Stimulated activated CD8-positive, alpha-beta memory T cell treated with anti-CD3 and anti-CD28 coated beads, Interleukin-7, amount 100 ng/mL, for 1 hour (primary cell): ENCODE results near the gene COL1A2.

Experiments
- DNase-seq, 2 donors: peaks; one replicate each; pipeline ENCODE4 v3.0.0-alpha.2; 2020; ENCODE audit warnings: low read depth in 2 of 2

The COL1A2 gene

DNA sequence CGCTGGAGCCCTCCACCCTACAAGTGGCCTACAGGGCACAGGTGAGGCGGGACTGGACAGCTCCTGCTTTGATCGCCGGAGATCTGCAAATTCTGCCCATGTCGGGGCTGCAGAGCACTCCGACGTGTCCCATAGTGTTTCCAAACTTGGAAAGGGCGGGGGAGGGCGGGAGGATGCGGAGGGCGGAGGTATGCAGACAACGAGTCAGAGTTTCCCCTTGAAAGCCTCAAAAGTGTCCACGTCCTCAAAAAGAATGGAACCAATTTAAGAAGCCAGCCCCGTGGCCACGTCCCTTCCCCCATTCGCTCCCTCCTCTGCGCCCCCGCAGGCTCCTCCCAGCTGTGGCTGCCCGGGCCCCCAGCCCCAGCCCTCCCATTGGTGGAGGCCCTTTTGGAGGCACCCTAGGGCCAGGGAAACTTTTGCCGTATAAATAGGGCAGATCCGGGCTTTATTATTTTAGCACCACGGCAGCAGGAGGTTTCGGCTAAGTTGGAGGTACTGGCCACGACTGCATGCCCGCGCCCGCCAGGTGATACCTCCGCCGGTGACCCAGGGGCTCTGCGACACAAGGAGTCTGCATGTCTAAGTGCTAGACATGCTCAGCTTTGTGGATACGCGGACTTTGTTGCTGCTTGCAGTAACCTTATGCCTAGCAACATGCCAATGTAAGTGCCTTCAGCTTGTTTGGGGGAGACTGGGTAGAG lies at the start of gene COL1A2:
Gene COL1A2 (plus strand): TSS at position 459 of the 704 bp plus-strand sequence. CDS start 137 bp downstream, at position 596.
- no peak for DNase-seq

GRCh38 chr7:94345907-94346306 lies 48.8 kb upstream of the COL1A2 start:
- DNase-seq: no peak

- DNase-seq: no peak
Observed at GRCh38 chr7:94348142-94348541, 46.6 kb upstream of the COL1A2 start.

GRCh38 chr7:94350734-94351133 lies 44.0 kb upstream of the COL1A2 start:
- no peak for DNase-seq

GRCh38 chr7:94351703-94352102 lies 43.0 kb upstream of the COL1A2 start:
- DNase-seq: no peak

DNA sequence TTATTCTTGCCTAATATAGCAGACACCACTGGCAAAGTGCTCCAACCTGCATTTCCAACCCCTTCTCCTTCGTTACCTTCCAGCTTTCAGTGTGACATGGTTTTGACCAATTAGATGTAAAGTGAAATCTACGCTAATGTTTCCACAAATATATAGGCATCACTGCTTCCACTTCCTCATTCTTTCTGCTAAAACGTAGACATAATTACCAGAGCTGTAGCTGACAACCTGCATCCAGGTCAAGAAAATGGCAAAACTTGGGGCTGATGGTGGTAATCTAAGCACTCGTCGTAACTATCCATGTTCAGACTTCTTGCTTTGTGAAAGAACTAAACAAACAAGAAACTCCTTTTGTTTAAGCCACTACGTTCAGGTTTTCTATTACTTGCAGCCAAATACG lies 41.8 kb upstream of the COL1A2 start:
- no peak for DNase-seq

DNA sequence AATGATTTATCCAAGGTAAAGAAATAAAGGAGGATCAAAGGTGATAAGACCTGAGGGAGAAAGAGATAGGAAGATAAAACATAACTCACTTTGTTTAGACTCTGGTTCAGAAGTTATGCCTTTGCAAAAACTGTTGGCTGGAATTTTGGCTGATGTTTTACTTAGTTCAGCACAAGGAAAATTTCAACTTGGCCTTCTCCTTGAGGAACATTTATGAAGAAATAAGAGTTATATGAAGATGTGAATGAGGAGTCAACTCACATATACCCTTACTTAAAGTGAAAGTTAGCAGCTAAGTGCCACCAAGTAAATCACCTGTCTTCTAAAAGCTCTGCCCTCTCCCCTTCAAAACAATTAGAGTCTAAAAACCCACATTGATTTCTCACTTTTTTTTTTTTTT lies 39.7 kb upstream of the COL1A2 start:
- no peak for DNase-seq

- DNase-seq: no peak
Observed at GRCh38 chr7:94355454-94355853, 39.2 kb upstream of the COL1A2 start.

- DNase-seq: no peak
Observed at GRCh38 chr7:94357076-94357475, 37.6 kb upstream of the COL1A2 start.

DNA sequence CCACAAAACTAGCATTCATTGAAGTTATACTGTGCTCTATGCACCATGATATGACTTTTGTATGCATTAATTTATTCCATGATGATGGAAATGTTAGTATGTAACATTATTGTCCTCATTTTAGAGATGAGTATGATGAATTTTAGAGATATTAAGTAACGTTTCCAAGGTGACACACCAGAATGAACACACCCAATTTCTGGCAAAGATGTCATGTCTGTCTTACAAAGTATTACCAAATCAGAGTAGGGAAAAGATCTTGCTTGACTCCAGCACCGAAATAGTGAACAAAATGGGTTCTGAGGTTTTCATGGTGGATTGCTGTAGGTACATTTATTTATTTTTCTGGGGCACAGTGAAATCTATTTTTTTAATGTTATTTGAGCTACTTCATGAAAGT lies 33.8 kb upstream of the COL1A2 start:
- no peak for DNase-seq

DNA sequence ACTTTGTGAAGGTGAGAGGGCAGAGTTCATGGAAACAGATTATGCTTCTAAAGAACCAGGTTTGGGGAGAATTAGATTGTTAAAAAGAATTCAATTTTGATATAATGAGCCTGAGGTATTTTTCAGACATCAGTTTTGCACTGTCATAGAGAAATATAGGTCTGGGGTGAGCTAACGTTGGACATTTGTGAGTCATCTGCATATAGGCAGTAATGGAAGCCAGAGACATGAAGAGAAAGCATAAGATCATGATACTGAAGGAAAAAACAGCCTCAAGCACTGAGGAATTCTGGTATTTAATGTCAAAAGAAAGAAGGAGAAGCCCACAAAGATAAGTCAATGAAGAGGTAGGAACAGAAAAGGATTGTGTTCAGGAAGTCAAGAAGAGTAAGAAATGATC lies 32.4 kb upstream of the COL1A2 start:
- no peak for DNase-seq

- DNase-seq: no peak
Observed at GRCh38 chr7:94364816-94365215, 29.9 kb upstream of the COL1A2 start.

DNA sequence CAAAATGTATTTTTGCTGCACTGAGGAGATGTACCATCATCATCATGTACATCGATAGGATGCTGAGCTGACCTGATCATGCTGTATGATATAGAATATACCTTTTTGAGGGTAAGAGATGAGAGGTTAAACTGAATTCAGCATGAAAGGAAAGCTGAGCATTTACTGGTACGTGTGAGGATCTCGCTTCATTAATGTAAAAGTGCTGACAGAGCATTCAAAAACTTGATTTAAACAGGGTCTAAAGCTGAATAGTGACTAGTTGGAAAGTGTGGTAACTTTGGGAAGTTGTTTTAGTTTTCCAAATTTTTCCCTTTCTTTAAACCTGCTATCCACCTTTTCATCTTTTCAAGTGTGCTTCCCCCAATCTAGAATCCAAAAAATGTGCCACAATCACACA lies 28.5 kb upstream of the COL1A2 start:
- no peak for DNase-seq

GRCh38 chr7:94366832-94367231 lies 27.9 kb upstream of the COL1A2 start:
- no peak for DNase-seq

GRCh38 chr7:94367949-94368348 lies 26.7 kb upstream of the COL1A2 start:
- DNase-seq: no peak

DNA sequence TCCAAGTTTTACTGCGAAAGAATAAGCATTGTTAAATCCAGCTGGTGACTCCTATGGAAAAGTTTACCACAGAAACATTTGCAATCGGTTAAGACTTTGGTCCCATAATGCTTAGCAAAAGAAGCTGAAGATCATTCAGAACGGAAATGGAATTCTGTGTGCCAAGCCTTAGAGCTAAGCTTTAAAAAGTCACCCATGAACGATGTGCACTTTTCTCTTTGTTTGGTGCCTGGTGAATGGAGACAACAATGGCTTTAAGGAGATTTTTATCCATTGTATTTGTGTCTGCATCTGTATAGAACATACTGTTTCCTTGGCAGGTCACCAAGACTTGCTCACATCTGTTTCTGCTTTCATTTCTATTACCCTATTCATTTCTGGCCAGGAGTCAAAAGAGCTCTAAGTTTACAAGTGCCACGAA lies 26.3 kb upstream of the COL1A2 start:
- no peak for DNase-seq

DNA sequence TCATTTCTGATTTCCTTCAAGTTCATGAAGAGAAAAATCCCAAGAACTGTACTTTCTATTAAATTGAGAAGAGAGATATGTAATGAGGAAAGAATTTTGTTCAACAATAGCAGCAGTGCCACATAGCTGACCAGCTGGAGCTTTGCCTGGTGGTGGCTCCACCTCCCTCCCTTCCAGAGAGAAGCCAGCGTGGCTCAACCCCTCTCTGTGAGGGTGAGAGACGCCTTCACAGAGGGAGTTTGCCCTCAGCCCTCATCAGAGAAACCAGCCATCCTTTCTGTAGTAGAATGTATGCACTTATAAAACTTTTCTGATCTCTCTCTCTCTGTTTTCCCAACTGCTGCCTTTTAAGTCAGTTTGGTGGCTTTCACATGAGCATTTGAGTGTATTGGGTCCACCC lies 20.5 kb upstream of the COL1A2 start:
- no peak for DNase-seq

DNA sequence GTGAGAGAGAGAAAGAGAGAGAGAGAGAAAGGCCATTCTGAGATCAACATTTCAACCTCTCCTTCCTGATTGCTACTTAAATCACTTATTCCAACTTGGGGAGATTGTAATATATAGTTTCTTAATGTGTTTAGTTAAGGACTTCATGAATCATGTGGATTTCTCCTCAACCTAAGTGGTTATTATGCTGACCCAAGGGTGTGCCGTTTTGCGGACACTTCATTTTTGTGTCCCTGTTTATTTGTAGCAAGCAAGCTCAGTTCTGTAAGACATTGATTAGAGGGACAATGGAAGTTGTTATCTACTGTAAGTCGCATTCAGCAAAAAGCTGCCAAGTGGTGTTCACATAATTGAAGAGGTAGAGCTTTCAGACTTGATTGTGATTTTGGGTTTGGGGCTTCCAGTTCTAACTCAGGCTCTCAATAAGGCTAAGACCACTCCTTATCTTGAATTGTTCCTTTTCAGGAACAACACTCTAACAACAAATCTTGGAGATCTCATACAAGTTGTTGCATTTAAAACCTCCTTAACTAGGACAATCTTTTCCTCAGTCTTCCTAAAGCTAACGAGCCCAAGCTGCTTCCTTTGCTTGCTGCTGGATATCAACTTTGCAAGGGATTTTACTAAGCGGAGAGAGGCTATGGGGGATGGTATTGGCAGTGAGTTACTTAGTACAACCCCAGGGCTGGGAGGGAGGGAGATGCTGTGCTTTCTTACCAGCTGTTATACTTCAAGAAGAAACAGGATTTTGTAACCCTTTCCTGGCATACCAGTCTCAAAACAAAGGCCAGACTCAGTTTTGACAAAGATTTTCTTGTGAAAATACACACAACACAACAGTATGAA lies 19.8 kb upstream of the COL1A2 start:
- no peak for DNase-seq

GRCh38 chr7:94375691-94376090 lies 19.0 kb upstream of the COL1A2 start:
- DNase-seq: no peak

DNA sequence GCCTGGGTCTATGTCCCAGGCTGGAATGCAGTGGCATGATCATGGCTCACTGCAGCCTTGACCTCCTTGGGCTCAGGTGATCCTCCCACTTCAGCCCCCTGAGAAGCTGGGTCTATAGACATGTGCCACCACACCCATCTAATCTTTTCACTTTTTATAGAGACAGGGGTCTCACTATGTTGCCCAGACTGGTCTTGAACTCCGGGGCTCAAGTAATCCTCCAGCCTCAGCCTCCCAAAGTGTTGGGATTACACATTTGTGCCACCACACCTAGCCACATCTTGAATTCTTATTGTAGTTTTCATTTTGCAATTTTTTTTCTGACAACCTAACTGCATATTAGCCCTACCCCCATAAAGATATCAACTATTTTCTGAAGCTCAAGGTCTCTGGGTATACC lies 18.4 kb upstream of the COL1A2 start:
- no peak for DNase-seq

DNA sequence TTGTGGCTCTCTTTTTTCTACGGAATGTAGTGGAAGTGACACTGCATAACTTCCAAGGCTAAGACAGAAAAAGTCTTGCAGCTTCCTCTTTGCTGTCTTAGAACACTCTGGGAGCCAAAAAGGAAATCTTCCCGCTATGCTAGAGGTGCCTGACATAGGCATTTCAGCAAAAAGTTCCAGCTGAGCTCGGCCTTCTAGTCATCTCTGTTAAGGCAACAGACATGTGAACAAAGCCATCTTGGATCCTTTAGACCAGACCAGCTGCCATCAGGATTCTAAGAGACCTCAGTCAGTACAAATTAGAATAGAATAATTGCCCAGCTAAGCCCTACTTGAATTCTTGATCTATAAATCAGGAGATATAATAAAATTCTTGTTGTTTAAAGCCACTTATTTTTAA lies 16.3 kb upstream of the COL1A2 start:
- no peak for DNase-seq

- DNase-seq: no peak
Observed at GRCh38 chr7:94380264-94380663, 14.4 kb upstream of the COL1A2 start.

DNA sequence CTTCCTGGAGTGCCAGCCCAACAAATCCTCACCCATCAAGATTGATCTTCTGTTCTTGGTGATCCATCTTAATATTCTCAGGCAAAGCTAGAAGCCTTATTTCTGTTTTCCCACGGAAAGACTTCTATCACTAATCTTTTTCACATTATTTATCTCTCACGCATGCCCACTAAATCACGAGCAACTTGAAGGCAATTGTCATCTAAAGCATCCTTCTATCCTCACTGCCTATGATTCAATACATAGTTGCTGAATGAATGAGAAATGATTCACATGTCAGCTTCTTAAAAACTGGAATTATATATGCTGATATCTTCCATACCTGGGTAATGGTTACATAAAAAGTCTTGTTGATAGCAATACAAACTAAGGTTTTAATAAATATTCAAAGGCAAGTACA lies 12.6 kb upstream of the COL1A2 start:
- DNase-seq: no peak
